Measurements from ENCODE around the gene POLR1B.

Gene POLR1B

DNA sequence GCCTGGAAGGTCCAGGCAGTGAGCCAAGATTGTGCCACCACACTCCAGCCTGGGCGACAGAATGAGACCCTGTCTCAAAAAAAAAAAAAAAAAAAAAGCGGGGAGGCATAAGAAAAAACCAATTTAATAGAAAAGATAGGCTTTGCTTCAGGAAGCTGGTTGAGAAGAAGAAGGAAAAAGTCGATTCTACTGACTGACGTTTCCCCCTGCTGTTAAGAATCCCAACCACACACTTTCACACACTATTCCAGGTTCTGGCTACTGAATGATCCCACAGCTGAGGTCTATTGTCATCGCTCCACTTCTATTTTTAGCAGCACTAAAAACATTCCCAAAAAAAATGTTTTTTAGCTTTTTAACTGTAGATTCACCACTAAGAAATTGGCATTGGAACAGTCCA, 35.5 kb downstream of the POLR1B start:
- TF ChIP-seq, protein P1, sequence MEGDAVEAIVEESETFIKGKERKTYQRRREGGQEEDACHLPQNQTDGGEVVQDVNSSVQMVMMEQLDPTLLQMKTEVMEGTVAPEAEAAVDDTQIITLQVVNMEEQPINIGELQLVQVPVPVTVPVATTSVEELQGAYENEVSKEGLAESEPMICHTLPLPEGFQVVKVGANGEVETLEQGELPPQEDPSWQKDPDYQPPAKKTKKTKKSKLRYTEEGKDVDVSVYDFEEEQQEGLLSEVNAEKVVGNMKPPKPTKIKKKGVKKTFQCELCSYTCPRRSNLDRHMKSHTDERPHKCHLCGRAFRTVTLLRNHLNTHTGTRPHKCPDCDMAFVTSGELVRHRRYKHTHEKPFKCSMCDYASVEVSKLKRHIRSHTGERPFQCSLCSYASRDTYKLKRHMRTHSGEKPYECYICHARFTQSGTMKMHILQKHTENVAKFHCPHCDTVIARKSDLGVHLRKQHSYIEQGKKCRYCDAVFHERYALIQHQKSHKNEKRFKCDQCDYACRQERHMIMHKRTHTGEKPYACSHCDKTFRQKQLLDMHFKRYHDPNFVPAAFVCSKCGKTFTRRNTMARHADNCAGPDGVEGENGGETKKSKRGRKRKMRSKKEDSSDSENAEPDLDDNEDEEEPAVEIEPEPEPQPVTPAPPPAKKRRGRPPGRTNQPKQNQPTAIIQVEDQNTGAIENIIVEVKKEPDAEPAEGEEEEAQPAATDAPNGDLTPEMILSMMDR (IDR thresholded peaks at IDR 0.05) = no peak

DNA sequence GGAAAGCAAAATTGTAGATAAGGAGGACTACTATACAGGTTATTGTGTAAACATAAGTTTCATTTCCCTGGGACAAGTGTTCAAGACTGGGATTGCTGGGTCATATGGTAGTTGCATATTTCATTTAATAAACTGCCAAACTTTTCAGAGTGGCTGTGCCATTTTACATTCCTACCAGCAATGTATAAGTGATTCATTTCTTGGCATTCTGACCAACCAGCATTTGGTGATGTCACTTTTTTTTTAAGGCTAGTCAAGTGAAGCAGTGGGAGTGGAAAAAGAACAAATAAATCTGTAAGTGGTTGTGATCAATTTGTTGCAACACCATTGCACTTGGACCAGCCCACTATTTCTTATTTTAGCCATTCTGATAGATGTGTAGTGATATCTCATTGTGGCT, 37.0 kb downstream of the POLR1B start:
- TF ChIP-seq, protein P1 (IDR thresholded peaks at IDR 0.05) = no peak

DNA sequence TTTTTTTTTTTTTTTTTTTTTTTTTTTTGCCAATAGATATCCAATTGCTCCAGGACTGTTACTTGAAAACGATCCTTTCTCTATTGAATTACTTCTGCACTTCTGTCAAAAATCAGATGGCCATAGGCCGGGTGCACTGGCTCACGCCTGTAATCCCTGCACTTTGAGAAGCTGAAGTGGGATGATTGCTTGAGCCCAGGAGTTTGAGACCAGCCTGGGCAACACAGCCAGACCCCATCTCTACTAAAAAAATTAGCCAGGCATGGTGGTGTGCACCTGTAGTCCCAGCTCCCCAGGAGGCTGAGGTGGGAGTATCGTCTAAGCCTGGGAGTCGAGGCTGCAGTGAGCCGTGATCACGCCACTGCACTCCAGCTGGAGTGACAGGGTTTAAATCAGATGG, 37.8 kb downstream of the POLR1B start:
- TF ChIP-seq, protein P1 (IDR thresholded peaks at IDR 0.05) = no peak

DNA sequence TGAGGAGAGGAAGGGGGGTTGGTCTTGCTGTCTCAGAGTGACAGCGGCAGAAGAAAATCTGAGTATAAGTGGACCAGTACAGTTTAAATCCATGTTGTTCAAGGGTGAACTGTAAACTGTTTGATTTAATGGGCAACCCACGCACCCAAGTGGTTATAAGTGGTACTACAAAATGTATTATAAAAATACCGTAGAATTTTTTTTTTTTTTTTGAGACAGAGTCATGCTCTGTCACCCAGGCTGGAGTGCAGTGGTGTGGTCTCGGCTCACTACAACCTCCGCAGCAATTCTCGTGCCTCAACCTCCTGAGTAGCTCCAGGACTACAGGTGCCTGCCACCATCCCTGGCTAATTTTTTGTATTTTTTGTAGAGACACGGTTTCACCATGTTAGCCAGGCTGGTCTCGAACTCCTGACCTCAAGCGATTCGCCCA, 40.1 kb downstream of the POLR1B start:
- TF ChIP-seq, protein P1 (IDR thresholded peaks at IDR 0.05) = peak; percentile 49

DNA sequence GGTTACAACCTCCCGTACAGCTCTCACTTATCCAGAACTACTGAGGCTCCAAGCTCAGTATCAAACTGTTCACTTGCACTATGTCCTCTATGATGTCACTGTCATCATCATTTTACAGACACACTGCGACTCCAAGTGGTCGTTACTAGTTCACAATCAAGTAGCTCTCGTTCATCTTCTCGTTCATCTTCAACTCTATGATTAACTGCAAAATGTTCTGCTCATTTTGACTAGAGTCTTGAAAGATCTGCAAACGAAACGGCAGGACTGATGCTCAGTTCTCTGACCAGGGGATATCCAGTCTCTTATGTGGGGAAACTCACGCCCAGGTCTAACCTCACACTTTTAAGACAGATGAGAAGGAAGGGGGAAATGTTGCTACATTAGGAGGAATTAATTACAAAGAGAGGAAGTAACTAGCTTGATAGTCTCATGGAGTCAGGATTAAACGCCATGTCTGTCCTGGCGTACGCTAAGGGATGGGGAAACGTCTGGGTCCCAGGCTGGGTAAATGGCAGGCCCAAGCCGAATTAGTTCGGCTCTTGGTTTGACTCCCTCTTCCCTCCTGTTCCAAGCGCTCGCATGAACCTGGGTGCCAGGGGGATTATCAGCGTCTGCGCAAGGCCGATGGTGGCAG, 41.4 kb downstream of the POLR1B start:
- TF ChIP-seq, protein P1 (IDR thresholded peaks at IDR 0.05) = no peak

DNA sequence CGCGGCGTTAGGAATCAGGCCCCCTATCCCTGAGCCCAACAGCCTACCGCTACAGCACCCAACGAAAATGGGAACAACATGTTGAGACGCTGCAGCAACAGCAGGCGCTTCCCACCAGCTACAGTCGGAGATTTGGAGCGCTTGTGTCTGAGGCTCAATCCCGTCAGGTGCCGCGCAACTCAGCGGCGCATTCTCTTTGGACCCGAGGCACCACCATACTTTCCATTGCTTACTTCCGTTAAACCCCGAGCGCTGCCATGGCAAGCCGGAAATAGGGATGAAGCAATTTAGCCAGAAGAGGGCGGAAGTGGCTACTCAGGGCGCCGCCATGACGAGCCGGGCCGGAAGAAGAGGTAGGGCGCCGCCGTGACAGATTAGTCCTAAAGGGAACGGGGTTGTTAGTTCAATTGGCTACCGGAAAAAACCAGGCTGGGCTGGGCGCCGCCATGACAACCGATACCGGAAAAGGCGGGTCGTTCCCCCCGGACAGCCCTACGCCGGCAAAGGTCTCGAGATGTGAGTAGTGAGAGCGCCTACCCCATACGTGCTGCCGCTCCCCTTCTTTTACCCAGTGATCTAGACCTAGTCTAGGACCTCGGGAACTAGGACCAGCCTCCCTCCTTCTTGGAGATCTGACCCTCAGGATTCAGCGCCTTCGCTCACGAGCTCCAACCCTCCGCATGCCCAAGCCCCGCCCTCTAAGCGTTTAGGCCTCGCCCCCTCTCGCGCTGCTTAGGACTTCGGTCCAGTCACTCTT, 42.0 kb downstream of the POLR1B start, which contains the start of gene CHCHD5:
Gene CHCHD5 (plus strand): TSS at position 476 of the 757 bp plus-strand sequence. CDS start 39 bp downstream, at position 515.
- TF ChIP-seq, protein P1 (IDR thresholded peaks at IDR 0.05) = no peak

DNA sequence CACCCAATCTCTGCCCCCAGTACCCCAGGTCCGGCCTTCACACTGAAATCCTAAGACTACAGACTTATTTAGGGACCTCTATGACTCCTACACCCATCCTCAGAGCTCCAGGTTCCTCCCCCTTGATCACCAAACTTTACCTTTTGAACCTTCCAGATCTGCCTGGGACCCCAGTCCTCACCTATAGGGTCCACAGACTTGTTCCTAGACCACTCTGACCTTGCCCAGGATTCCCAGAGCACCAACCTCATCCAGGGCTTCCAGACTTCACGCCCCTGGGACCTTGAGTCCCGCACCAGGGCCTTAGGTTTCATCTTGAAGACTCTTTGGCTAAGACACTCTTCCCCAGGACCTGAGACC, 42.6 kb downstream of the POLR1B start:
- TF ChIP-seq, protein P1 (IDR thresholded peaks at IDR 0.05) = no peak

All from LNCAP (cell line).